HPDE6-E6E7 (cell line): ENCODE data around the gene NR3C2.
"Not testable (repeated sequence)": the region's sequence is repeated elsewhere in the genome, so short reads cannot be mapped to it uniquely, and the experiment has no call there.

ENCODE experiments used
- DNase-seq: peaks from one replicate; pipeline ENCODE4 v3.0.0; 2011; ENCODE audit warnings: missing footprints; ENCODE audit errors: extremely low spot score

Gene NR3C2

DNA sequence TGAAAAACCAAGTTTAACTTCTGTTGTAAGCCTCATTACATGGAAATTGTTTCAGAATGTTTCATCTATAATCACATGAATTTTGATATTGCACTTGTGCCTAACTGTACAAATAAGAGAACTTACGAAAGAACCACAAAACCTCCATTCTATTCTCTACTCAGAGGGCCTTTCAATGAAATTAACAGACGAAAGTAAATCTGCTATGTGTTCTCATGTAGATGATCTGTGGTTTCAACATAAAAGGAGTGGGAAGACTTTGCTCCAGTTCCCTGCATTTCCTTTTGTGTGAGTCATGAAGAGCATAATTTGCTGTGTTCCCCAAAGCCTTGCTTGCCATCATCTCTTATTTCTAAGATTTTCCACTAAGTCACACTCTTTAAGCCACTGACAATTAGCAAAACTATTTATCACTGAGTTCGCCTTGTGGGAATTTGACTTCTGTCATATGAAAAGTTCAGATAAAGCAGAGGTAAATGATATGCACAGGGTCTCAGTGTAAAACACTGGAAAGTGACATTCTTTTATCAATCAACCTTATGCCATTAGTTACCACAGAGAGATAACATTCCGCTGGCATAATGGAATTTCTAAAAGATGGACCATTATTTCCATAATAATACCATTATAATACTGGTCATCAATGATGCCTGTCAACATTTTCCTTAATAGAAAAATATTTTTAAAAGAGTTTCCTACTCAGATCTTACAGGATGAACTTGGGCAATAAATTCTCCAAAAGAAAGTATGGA is 329.8 kb downstream of the NR3C2 start:
- DNase-seq = no peak

GRCh38 chr4:148110169-148110568 is 332.0 kb downstream of the NR3C2 start:
- DNase-seq = no peak

DNA sequence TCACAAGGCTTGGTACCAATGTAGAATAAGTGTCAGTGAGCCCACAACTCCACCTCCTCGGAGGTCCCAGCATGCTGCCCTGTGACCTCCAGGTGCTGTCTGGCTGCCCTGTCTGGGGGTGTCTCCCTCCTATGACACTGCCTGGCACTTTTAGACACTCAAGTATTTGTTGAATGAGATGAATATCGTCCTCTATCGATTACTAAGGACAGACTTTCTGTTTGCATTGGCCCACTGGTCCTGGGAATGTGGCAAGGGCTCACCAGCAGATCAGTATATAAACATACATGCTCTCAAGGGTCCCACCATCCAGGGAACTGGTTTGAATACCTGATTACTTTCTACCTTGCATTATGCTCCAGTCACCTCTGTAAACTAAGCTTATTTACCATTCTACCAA is 333.0 kb downstream of the NR3C2 start:
- DNase-seq = no peak

DNA sequence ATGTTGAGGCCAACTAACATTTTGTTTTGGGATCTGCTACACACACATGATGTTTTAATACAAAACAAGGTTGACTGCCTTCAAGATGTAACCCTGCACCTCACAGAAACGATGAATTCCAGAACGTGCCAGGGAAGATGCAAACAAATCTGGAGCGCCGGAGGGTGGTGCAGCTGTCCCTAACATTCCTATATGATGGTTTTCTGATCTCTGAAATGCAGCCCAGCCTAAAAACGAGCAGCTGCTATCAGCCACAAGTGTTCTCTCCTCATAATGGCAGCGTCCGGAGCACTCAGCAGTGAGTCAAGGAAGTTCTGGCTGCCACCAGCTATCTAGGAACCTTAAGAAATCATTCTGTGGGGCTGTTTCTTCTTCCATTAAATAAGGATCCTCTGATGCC is 333.4 kb downstream of the NR3C2 start:
- DNase-seq = no peak

GRCh38 chr4:148103597-148104355 is 338.4 kb downstream of the NR3C2 start:
- no peak for DNase-seq

DNA sequence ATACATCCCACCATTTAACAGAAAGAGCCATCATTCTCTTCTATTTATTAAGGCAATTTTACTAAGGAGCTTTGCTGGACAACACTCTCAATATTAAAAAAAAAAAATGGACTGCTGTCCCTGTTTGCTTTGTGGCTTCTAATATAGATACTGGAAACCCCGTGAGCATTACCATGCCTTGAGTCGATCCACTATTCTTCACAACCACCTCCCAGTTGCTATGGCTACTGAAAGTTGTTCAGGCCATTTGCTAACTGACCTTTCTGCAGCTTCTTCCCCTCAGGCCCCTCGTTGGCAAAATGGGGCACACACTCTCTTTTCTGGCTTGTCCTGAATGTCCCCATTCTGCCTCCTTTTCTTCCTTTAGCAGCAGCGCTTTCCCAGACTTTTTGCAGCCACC is 340.4 kb downstream of the NR3C2 start:
- DNase-seq = no peak

DNA sequence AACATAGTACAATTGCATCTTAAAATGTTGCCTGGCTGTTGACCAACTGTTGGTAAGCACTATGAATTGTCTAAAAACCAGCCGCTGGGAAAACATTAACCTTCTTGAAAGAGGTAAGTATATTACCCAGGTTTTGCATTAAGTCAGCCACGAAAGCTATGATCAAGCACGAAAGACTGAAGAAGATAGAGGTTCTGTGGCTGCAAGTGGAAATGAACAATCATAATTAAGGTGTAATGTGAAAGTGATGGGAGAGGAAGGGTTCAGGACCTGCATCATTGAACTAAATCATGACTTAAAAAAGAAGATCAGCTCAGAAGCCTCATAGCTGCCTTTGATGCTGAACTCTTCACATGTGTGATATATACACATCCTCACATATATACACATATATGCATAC is 341.0 kb downstream of the NR3C2 start:
- DNase-seq = no peak

- DNase-seq = no peak
Observed at GRCh38 chr4:148097801-148098200, 344.4 kb downstream of the NR3C2 start.

DNA sequence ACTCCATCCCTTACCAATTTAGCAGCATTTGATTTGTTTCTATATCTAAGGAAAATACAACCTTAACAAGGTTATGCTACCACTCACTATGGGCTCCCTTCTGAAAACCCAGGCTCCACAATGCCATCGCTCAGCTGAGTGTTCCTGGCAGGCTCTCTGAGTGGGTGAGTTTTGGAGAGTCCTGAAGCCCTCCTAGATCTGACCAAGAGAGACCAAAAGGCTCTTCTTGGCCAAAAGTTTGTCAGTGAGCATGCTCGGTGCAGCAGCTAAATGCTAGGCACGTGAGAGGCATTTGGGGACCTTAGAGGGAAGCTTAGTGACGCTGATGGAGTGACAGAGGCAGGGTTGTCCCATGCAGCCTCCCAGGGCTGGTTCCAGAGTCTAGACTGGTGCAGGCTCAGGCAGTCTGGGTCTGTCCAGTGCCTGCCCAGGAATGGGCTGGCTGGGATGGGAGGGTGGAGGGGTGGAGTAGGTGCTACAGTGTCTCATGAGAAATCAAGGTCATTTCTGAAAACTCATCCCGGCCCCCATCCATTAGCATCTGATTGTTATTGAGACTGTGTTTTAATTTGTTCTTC is 346.8 kb downstream of the NR3C2 start:
- no peak for DNase-seq

DNA sequence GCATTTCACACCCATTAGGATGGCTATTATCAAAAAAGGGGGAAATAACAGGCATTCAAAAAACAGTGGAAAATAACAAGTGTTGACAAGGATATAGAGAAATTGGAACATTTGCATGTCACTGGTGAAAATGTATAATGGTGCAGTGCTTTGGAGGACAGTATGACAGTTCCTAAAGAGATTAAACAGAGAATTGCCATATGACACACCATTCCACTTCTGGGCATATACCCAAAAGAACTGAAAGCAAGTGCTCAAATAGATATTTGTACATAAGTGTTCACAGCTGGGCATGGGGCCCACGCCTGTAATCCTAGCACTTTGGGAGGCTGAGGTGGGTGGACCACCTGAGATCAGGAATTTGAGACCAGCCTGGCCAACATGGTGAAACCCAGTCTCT is 348.1 kb downstream of the NR3C2 start:
- no peak for DNase-seq

- DNase-seq = no peak
Observed at GRCh38 chr4:148093065-148093464, 349.1 kb downstream of the NR3C2 start.

DNA sequence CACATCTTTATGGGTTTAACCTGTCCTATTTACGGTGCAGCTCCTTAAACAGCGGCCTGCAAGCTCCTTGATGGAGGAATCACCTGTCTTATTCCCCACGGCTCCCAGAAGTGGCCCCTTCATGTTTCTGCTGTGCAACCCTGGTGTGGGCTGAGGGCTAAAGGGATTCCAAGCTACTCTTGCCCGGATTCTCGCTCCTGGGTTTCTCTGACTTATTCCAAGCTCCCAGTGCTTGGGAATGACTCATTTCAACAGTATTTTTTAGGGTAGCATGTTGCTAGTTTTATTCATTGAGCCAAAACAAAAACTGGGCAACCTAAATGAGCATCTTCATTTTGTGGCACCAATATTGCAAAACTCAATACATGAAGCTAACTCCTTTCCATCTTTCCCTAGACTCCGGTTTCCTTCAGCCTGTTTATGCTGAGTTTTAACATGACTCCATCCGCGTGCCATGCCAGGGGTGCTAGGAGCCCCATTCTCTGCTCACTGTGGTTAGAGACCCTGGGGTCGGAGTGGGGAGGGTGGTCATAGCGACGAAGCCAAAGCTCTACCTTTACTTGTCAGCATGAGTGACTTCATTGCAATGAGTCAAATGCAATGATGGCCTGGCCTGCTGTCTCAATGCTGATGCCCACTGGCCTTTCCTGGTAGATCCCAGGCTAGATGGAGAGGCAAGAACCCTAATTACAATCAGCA is 349.7 kb downstream of the NR3C2 start:
- DNase-seq = no peak

DNA sequence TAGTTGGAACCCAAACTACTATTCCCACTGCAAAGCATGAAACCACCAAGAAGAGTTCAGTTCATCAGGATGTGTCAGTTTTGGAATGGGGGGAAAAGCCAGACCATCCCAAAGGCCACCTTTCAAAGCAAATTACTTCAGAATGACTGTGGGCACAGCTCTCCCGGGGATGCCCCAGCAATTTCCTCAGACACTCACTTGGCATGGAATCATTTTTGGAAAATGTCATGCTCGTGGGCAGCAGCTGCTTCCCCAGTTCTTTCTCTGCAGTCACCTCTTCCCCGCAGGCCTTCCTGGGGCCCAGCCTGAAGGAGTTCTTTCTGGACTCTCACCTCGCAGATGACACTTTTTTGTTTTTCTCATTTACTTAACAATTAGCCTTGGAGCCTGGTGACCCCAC is 350.3 kb downstream of the NR3C2 start:
- DNase-seq = no peak

DNA sequence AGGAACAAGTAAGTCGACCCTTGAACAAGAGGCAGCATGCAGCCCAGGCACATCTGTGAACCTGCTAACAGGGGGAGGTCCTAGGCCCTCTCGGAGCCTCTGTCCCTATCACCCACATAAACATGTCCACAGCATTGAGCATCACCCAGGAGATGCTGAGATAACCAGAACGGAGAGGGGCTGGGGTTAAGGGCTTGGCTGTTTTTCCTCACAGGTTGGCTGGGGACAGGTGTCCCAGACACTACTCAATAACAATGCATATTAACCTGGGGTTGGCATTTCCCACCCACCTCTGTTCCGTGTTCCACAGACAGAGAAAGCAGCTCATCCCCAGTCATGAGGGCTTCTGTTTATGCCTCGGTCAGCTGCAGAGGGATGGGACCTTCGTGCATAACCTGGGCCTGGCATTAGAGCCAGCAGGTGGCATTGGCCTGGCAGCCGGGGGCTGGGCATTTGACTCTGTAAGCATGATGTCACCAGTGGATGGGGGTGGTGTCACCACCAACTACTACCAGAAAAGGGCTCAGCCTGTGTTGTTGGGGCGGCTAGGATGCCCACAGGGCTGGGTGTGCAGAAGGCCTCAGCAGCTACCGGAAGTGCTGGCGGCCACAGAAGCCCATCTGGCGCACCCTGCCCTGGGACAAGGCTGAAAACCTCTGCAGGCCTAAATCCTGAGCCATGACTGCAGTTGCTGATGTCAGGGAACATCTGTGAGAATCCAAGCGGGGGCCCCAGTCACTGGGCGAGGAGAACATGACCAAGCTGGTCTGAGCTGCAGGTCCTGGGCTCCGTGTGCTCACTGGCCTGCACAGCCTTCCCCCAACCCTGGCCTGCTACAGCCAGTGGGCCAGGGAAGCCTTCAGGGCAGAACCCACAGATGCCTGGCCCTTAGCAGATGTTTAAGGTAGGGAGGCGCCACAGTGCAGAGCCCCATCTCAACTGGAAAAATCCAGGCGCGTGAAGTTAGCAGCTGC is 351.4 kb downstream of the NR3C2 start:
- DNase-seq = no peak

GRCh38 chr4:148090029-148090428 is 352.2 kb downstream of the NR3C2 start:
- DNase-seq = no peak

DNA sequence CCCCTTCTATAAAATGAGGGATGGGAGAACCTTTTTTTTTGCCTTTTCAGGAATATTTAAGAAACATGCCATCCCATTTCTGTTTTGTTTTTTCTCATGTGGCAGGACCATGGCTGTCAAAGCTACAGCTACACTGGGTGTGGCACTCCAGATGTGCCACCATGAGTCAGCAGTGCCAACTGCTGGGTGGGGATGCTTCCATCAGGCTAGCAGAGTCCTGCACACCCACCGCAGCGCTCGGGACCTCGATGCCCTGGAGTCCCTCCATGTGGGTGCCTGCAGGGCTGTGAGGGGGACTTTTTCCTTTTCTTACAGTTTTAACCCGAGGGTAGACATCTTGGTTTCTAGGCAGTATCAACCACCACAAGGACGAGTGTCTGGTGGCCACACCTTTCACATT is 352.6 kb downstream of the NR3C2 start:
- no peak for DNase-seq

DNA sequence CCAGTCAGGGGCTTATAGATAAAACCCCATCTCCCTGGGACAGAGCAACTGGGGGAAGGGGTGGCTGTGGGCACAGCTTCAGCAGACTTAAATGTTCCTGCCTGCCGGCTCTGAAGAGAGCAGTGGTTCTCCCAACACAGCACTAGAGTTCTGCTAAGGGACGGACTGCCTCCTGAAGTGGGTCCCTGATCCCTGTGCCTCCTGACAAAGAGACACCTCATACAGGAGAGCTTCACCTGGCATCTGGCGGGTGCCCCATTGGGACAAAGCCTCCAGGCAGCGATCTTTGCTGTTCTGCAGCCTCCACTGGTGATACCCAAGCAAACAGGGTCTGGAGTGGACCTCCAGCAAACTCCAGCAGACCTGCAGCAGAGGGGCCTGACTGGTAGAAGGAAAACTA is 359.1 kb downstream of the NR3C2 start:
- not testable (repeated sequence) for DNase-seq

- no peak for DNase-seq
Observed at GRCh38 chr4:148081745-148082144, 360.5 kb downstream of the NR3C2 start.

DNA sequence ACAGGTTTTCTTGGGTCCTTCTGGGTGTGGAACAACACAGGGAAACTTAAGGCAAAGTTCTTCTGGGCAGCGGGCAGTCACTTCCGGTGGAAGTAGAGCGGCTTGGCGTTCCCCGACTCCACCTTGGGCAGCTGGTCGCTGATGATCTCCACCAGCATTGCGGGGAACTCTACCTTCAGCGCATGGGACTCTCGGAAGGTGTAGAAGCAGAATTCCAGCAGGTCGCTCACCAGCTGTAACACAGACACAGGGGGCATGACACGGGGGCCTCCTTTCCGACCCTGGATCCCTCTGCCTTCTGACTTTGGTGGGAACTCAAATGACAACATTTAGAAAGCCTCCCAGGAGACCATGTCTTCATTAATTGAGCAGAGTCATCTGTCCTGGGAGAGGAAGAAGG is 360.9 kb downstream of the NR3C2 start:
- no peak for DNase-seq

DNA sequence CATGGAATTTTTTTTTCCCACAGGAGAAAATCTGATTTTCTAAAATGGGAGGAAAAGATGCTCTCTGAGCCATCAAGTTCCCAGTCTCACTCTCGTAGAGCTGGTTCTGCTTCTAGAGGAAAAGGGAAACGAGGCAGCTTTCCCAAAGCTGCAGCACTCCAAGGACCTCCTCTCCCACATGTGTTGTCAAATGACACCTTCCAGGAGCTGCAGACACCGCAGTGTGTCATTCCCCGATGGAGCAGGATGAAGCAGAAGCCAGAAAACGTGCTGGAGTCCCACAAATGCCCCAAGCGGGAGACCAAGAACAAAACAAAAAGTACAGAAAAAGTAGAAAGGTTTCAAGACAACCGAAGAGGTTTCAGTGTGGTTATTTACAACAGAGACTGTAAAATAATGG is 362.3 kb downstream of the NR3C2 start:
- no peak for DNase-seq

DNA sequence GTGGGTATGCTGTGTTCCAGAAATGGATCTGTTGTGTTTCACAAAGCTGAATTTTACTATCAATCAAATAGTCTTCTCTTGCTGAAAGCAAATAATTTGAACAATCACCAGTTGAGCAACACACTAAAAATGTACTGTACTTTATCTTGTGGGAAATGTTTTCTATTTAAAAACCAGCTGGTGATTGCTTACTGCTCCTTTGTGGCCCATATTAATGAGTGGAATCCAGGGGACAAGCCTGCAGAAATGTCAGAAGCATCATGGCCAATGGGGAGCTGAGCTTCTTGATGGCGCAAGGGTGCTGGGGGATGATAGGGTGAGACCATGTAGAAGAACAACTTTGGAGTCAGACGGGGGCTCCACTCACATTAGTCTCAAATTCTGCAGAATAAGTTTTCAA is 364.2 kb downstream of the NR3C2 start:
- DNase-seq = no peak
